ENCODE results near the gene SOX8.

Gene SOX8

GRCh38 chr16:977896-978295 lies 3.7 kb upstream of the SOX8 start:
- no peak overlapping the region for H3K4me3 ChIP-seq (ENCODE audit: control insufficient read depth, low read depth, low read length)
- no peak for DNase-seq (ENCODE audit: low read depth)
- TF ChIP-seq CTCF (conservative IDR thresholded peaks at IDR 0.05; ENCODE audit: control insufficient read depth, insufficient read depth, low read depth, low read length) = no peak

- DNase-seq (ENCODE audit: low read depth) = no peak
- TF ChIP-seq CTCF (conservative IDR thresholded peaks at IDR 0.05; ENCODE audit: control insufficient read depth, insufficient read depth, low read depth, low read length) = no peak
- no peak overlapping the region for H3K4me3 ChIP-seq (ENCODE audit: control insufficient read depth, low read depth, low read length)
Measured at GRCh38 chr16:978403-978802, 3.2 kb upstream of the SOX8 start.

- no peak for TF ChIP-seq CTCF (conservative IDR thresholded peaks at IDR 0.05; ENCODE audit: control insufficient read depth, insufficient read depth, low read depth, low read length)
- DNase-seq (ENCODE audit: low read depth) = no peak
- no peak overlapping the region for H3K4me3 ChIP-seq (ENCODE audit: control insufficient read depth, low read depth, low read length)
Measured at GRCh38 chr16:979147-979546, 2.4 kb upstream of the SOX8 start.

GRCh38 chr16:979859-980594 lies 1.5 kb upstream of the SOX8 start:
- DNase-seq (ENCODE audit: low read depth) = no peak

GRCh38 chr16:980595-980854 lies 1.0 kb upstream of the SOX8 start:
- H3K4me3 ChIP-seq (ENCODE audit: control insufficient read depth, low read depth, low read length) = no peak overlapping the region
- TF ChIP-seq CTCF (conservative IDR thresholded peaks at IDR 0.05; ENCODE audit: control insufficient read depth, insufficient read depth, low read depth, low read length) = no peak
- no peak for DNase-seq (ENCODE audit: low read depth)

More at GRCh38 chr16:979859-980594, 1.5 kb upstream of the SOX8 start:
- H3K4me3 ChIP-seq (ENCODE audit: control insufficient read depth, low read depth, low read length) = no peak overlapping the region
- no peak for TF ChIP-seq CTCF (conservative IDR thresholded peaks at IDR 0.05; ENCODE audit: control insufficient read depth, insufficient read depth, low read depth, low read length)

- H3K4me3 ChIP-seq (ENCODE audit: control insufficient read depth, low read depth, low read length) = no peak overlapping the region
- no peak for TF ChIP-seq CTCF (conservative IDR thresholded peaks at IDR 0.05; ENCODE audit: control insufficient read depth, insufficient read depth, low read depth, low read length)
- DNase-seq (ENCODE audit: low read depth) = no peak
Measured at GRCh38 chr16:982145-983043, 824 bp downstream of the SOX8 start.
